Measurements from ENCODE around the gene SLCO1B3.

- peak in 10 of 12 donors; percentile 31 to 60 (median 50) for TF ChIP-seq CTCF (IDR thresholded peaks at IDR 0.05)
- no peak for TF ChIP-seq POLR2A (IDR thresholded peaks at IDR 0.05)
These were observed 12.0 kb upstream of the SLCO1B3 start for GRCh38 chr12:20798554-20798953.
